ENCODE results near the gene NAV2.
A peak's percentile ranks its signal among the peaks of the same experiment; 100 is the strongest.

NAV2 gene

GRCh38 chr11:20035701-20036601 is 323.3 kb downstream of the NAV2 start:
- DNase-seq (ENCODE audit: low read depth, low spot score) = peak; percentile 79

GRCh38 chr11:20036626-20037335 is 324.1 kb downstream of the NAV2 start:
- DNase-seq (ENCODE audit: low read depth, low spot score) = no peak

- no peak for DNase-seq (ENCODE audit: low read depth, low spot score)
Measured at GRCh38 chr11:20037396-20038153, 324.9 kb downstream of the NAV2 start.

GRCh38 chr11:20038412-20038811 is 325.8 kb downstream of the NAV2 start:
- no peak for DNase-seq (ENCODE audit: low read depth, low spot score)

- DNase-seq (ENCODE audit: low read depth, low spot score) = no peak
Measured at GRCh38 chr11:20038972-20039371, 326.3 kb downstream of the NAV2 start.

- DNase-seq (ENCODE audit: low read depth, low spot score) = no peak
Measured at GRCh38 chr11:20041499-20041898, 328.9 kb downstream of the NAV2 start.

GRCh38 chr11:20042045-20042639 is 329.5 kb downstream of the NAV2 start:
- no peak for DNase-seq (ENCODE audit: low read depth, low spot score)

GRCh38 chr11:20042811-20043341 is 330.2 kb downstream of the NAV2 start:
- no peak for DNase-seq (ENCODE audit: low read depth, low spot score)

GRCh38 chr11:20043992-20044391 is 331.4 kb downstream of the NAV2 start:
- DNase-seq (ENCODE audit: low read depth, low spot score) = no peak

- no peak for DNase-seq (ENCODE audit: low read depth, low spot score)
Measured at GRCh38 chr11:20045098-20045688, 332.6 kb downstream of the NAV2 start.

- no peak for DNase-seq (ENCODE audit: low read depth, low spot score)
Measured at GRCh38 chr11:20046416-20046815, 333.8 kb downstream of the NAV2 start.

- no peak for DNase-seq (ENCODE audit: low read depth, low spot score)
Measured at GRCh38 chr11:20047006-20047768, 334.6 kb downstream of the NAV2 start.

GRCh38 chr11:20047769-20048154 is 335.1 kb downstream of the NAV2 start:
- no peak for DNase-seq (ENCODE audit: low read depth, low spot score)

- no peak for DNase-seq (ENCODE audit: low read depth, low spot score)
Measured at GRCh38 chr11:20048246-20048645, 335.6 kb downstream of the NAV2 start.

GRCh38 chr11:20048707-20049106 is 336.1 kb downstream of the NAV2 start:
- DNase-seq (ENCODE audit: low read depth, low spot score) = no peak

- no peak for DNase-seq (ENCODE audit: low read depth, low spot score)
Measured at GRCh38 chr11:20049231-20049630, 336.6 kb downstream of the NAV2 start.

- no peak for DNase-seq (ENCODE audit: low read depth, low spot score)
Measured at GRCh38 chr11:20050048-20050447, 337.4 kb downstream of the NAV2 start.

- peak; percentile 87 for DNase-seq (ENCODE audit: low read depth, low spot score)
Measured at GRCh38 chr11:20050551-20051333, 338.1 kb downstream of the NAV2 start.
